Fibroblast of the aortic adventitia (primary cell): ENCODE data around the gene ECHS1. TPM values are rescaled to one million over a fixed set of nuclear protein-coding genes. Genes with fewer than 3 reads are reported as not detected.

ENCODE experiments used
- small RNA-seq: library from RNA; depleted of rRNA; stranded (forward); fragments of <200 nt; gene quantifications from one replicate; pipeline ENCODE3, GENCODE V24; 2012
- total RNA-seq: library from RNA; depleted of rRNA; stranded (reverse); fragments of >200 nt; gene quantifications from 2 replicates; pipeline ENCODE4 v1.2.3, GENCODE V29; 2012; ENCODE audit warnings: low replicate concordance

ECHS1 gene
- total RNA-seq, 1 donor = 47.3 TPM

Small RNA genes lying within 50 kb of the gene (small RNA-seq; reads per million reads assigned to genes)
- gene AL360181.4 = not detected
- not detected for gene BANF1P2
- gene MIR3944 = not detected

Other genes starting within 250 kb of the ECHS1 start
- gene KNDC1, start 213.1 kb downstream of the ECHS1 start, total RNA-seq = under 0.01 and 0.41 TPM in 2 replicates
- gene UTF1, start 143.1 kb downstream of the ECHS1 start, total RNA-seq = not detected in 2 replicates
- not detected in 2 replicates for gene VENTX, start 135.5 kb downstream of the ECHS1 start, total RNA-seq
- gene ADAM8, start 96.5 kb downstream of the ECHS1 start, total RNA-seq = 0.36 TPM in 1 of 2 replicates, not detected in the other
- gene TUBGCP2, start 64.5 kb downstream of the ECHS1 start, total RNA-seq = 33.0 and 72.8 TPM in 2 replicates
- gene ZNF511, start 64.4 kb downstream of the ECHS1 start, total RNA-seq = 1.7 and 22.1 TPM in 2 replicates
- not detected in 2 replicates for gene CALY, start 36.5 kb downstream of the ECHS1 start, total RNA-seq
- not detected in 2 replicates for gene PRAP1, start 26.0 kb downstream of the ECHS1 start, total RNA-seq
- 4.0 and 16.9 TPM in 2 replicates for gene FUOM, start 15.3 kb downstream of the ECHS1 start, total RNA-seq
- 4.9 and 5.4 TPM in 2 replicates for gene PAOX, start 5.9 kb upstream of the ECHS1 start, total RNA-seq
- gene MTG1, start 20.8 kb upstream of the ECHS1 start, total RNA-seq = 19.0 and 25.4 TPM in 2 replicates
- gene SPRN, start 51.3 kb upstream of the ECHS1 start, total RNA-seq = 0.18 and 0.82 TPM in 2 replicates
- gene SCART1, start 80.6 kb upstream of the ECHS1 start, total RNA-seq = 1.6 and 13.5 TPM in 2 replicates
- gene CYP2E1, start 154.0 kb upstream of the ECHS1 start, total RNA-seq = 0.36 and 0.82 TPM in 2 replicates
- gene SYCE1, start 192.2 kb upstream of the ECHS1 start, total RNA-seq = 0.09 TPM in 1 of 2 replicates, not detected in the other